Large intestine (tissue), 3 donors: ENCODE results near the gene RANBP9. TPM values are rescaled to one million over a fixed set of nuclear protein-coding genes. Genes with fewer than 3 reads are reported as not detected.

Experiments
- DNase-seq, 2 donors: peaks; one replicate each; pipeline versions ENCODE4 v3.0.0 to v3.0.0-alpha.2; 2013
- H3K27ac ChIP-seq: one replicate; pipeline ENCODE4 v1.5.1; 2013; ENCODE audit warnings: low read length
- H3K27me3 ChIP-seq: 2 replicates; pipeline ENCODE4 v1.6.1; 2013; ENCODE audit warnings: low read length; ENCODE audit not compliant: control insufficient read depth, insufficient read depth
- H3K36me3 ChIP-seq: 2 replicates; pipeline ENCODE4 v1.6.1; 2013; ENCODE audit warnings: low read length; ENCODE audit not compliant: control insufficient read depth, insufficient read depth
- H3K4me1 ChIP-seq: one replicate; pipeline ENCODE4 v1.6.1; 2013; ENCODE audit warnings: low read length; ENCODE audit not compliant: control insufficient read depth, insufficient read depth
- H3K4me3 ChIP-seq: one replicate; pipeline ENCODE4 v1.5.1; 2013; ENCODE audit warnings: low read length
- H3K9me3 ChIP-seq: one replicate; pipeline ENCODE4 v1.6.1; 2013; ENCODE audit warnings: mild to moderate bottlenecking, low read depth, low read length, moderate library complexity; ENCODE audit not compliant: control insufficient read depth
- WGBS: methylation state at CpG from one replicate; pipeline ENCODE4 v1.1.5; 2013; ENCODE audit warnings: low lambda C conversion rate; ENCODE audit not compliant: insufficient coverage; 5-methylcytosine and 5-hydroxymethylcytosine counted together
- polyA plus RNA-seq: library from polyadenylated mRNA; unstranded; fragments of 120-200 nt; gene quantifications from one replicate; pipeline ENCODE4 v1.2.1, GENCODE V29; 2013

RANBP9 gene
- polyA plus RNA-seq, 1 donor: 27.8 TPM

GRCh38 chr6:13712599-13712898, 914 bp upstream of the RANBP9 start:
- Histone ChIP-seq H3K27ac (peak overlapping the region; percentile 97), H3K36me3 (no peaks in the 10 kb centered on the region), H3K4me1 (peaks cover 7% of the 10 kb centered on the region), H3K4me3 (peak overlapping the region; percentile 82), H3K27me3 (no peaks in the 10 kb centered on the region), H3K9me3 (peaks cover 7% of the 10 kb centered on the region)
- no peak for DNase-seq
- WGBS: no CpG with 5 or more reads among the region's 4 CpGs

DNA sequence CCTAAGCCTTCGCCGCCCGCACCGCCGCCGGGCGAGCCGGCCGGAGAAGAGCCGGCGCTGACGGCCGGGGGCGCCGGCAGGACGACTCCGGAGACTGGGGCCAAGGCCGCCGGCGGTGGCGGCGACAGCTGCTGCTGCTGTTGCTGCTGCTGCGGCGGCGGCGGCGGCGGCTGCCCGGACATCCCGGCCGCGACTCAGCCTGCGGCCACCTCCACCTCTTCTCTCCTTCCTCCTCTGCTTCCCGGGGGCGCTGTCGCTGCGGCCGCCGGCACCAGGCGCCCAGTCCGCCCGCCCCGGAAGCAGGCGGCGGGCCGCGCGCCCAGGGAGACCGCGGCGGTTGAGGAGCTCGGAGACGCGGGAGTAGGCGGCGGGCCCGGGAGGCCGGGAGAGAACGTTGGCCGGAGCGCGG, 307 bp downstream of the RANBP9 start:
- no peak for DNase-seq
- peaks cover 7% of the 10 kb centered on the region for H3K4me1 ChIP-seq
- no CpG with 5 or more reads among the region's 62 CpGs for WGBS
- H3K27ac ChIP-seq: no peak overlapping the region
- H3K4me3 ChIP-seq: peak overlapping the region; percentile 16
- no peaks in the 10 kb centered on the region for H3K36me3 ChIP-seq
- H3K9me3 ChIP-seq: peaks cover under 1% of the 10 kb centered on the region
- H3K27me3 ChIP-seq: no peaks in the 10 kb centered on the region

- peaks cover 7% of the 10 kb centered on the region for H3K4me1 ChIP-seq
Observed at GRCh38 chr6:13710552-13711323, 897 bp downstream of the RANBP9 start.

GRCh38 chr6:13709689-13710551, 1.7 kb downstream of the RANBP9 start:
- Histone ChIP-seq H3K36me3 (no peaks in the 10 kb centered on the region), H3K4me1 (peaks cover 7% of the 10 kb centered on the region), H3K9me3 (no peaks in the 10 kb centered on the region), H3K4me3 (peak overlapping the region; percentile 81), H3K27me3 (no peaks in the 10 kb centered on the region), H3K27ac (peak overlapping the region; percentile 85)
- peak in 1 of 2 donors; percentile 51 for DNase-seq
- 0% methylated on average over 4 of the region's 10 CpGs for WGBS

More at GRCh38 chr6:13710552-13711323, 897 bp downstream of the RANBP9 start:
- Histone ChIP-seq H3K27ac (peak overlapping the region; percentile 85), H3K9me3 (no peaks in the 10 kb centered on the region), H3K4me3 (peak overlapping the region; percentile 81), H3K36me3 (no peaks in the 10 kb centered on the region), H3K27me3 (no peaks in the 10 kb centered on the region)
- DNase-seq: peak; percentile 31 to 74
- 0% methylated on average over 1 of the region's 73 CpGs for WGBS

DNA sequence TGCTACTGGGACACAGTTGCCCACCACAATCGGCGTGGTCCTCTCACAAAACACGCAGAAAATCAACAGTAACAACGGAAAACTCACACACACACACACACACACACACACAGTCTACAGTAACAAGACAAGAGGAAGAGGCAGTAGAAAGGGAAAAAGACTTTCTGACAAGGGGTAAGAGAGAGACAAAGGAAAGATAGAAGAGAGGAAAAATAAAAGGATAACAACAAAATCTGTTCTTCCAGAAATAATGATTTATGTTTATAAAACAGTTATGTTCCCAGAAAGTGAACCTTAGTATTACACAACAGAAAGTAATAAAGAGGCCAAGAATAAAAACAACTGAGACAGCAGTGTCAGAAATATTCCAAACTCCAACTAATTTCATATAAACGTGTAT, 2.9 kb downstream of the RANBP9 start:
- Histone ChIP-seq H3K9me3 (no peaks in the 10 kb centered on the region), H3K27me3 (no peaks in the 10 kb centered on the region), H3K36me3 (no peaks in the 10 kb centered on the region), H3K4me3 (peak overlapping the region; percentile 81), H3K27ac (peak overlapping the region; percentile 85), H3K4me1 (peaks cover 7% of the 10 kb centered on the region)
- peak in 1 of 2 donors; percentile 48 for DNase-seq
- 0% methylated on average over 1 of the region's 5 CpGs for WGBS

DNA sequence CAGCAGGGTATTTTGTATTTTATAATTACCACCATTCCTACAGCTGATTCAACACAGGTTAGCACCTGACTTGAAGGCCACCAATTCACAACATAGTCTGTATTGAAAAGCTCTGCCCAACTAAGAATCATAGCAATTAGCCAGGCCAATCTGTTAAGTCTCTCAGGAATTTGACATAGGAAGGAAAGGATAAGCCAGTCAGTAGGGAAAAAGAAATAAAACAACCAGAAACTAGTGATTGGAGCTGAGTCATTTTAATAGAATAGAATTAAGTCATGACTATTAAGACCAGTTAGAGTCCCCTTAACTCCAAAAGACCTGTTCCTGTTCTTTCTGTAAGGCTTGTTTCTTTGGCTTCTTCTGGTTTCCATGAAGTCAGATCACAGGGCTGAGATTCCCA, 8.1 kb downstream of the RANBP9 start:
- no peak for DNase-seq
- no peaks in the 10 kb centered on the region for H3K36me3 ChIP-seq
- H3K27me3 ChIP-seq: no peaks in the 10 kb centered on the region
- no peak overlapping the region for H3K4me3 ChIP-seq
- H3K27ac ChIP-seq: no peak overlapping the region
- H3K9me3 ChIP-seq: no peaks in the 10 kb centered on the region
- peaks cover 7% of the 10 kb centered on the region for H3K4me1 ChIP-seq

DNA sequence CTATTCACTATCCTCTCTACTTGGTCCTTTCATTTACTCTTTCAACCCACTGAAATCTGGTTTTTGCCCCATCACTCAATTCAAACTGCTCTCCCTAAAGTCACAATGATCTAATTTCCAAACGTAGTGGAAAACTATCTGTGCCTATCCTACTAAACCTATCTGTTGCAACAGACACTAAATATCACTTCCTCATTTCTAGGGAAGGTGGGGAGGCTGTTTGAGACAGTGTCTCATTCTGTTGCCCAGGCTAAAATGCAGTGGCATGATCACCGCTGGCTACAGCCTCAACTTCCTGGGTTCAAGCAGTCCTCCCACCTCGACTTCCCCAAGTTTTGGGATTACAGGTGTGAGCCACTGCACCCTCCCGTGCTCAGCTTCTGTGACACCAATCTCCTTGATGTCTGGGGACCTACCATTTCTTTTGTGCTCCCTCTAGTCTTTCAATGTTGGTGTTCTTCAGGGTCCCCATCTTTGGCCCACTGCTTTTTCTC, 8.8 kb downstream of the RANBP9 start:
- Histone ChIP-seq H3K36me3 (no peaks in the 10 kb centered on the region), H3K27ac (no peak overlapping the region), H3K4me1 (peaks cover 3% of the 10 kb centered on the region), H3K9me3 (no peaks in the 10 kb centered on the region), H3K27me3 (no peaks in the 10 kb centered on the region), H3K4me3 (no peak overlapping the region)
- 80% methylated on average over 2 of the region's 4 CpGs for WGBS
- no peak for DNase-seq

- Histone ChIP-seq H3K4me1 (no peaks in the 10 kb centered on the region), H3K27ac (no peak overlapping the region), H3K27me3 (no peaks in the 10 kb centered on the region), H3K9me3 (no peaks in the 10 kb centered on the region), H3K36me3 (peaks cover 10% of the 10 kb centered on the region), H3K4me3 (no peak overlapping the region)
- 100% methylated on average over 2 of the region's 3 CpGs for WGBS
- DNase-seq: no peak
Observed at GRCh38 chr6:13700232-13700631, 11.4 kb downstream of the RANBP9 start.

GRCh38 chr6:13698715-13699114, 12.9 kb downstream of the RANBP9 start:
- Histone ChIP-seq H3K4me1 (no peaks in the 10 kb centered on the region), H3K36me3 (peaks cover 13% of the 10 kb centered on the region), H3K27ac (no peak overlapping the region), H3K9me3 (no peaks in the 10 kb centered on the region), H3K27me3 (no peaks in the 10 kb centered on the region), H3K4me3 (no peak overlapping the region)
- DNase-seq: no peak
- 100% methylated on average over 1 of the region's 5 CpGs for WGBS

GRCh38 chr6:13697857-13698256, 13.8 kb downstream of the RANBP9 start:
- WGBS: no CpG with 5 or more reads among the region's 2 CpGs

More at GRCh38 chr6:13697857-13698256, 13.8 kb downstream of the RANBP9 start:
- H3K4me1 ChIP-seq: no peaks in the 10 kb centered on the region
- peaks cover 16% of the 10 kb centered on the region for H3K36me3 ChIP-seq
- no peaks in the 10 kb centered on the region for H3K27me3 ChIP-seq
- H3K9me3 ChIP-seq: no peaks in the 10 kb centered on the region
- no peak overlapping the region for H3K27ac ChIP-seq
- no peak for DNase-seq
- H3K4me3 ChIP-seq: no peak overlapping the region
